SU-DHL-6 (cell line): Measurements from ENCODE around the gene ERO1A.

Source experiments
- EZH2phosphoT487 ChIP-seq: fragments of 200-600 bp; sonication (generic), shearing (Covaris generic); conservative IDR thresholded peaks from 2 replicates; pipeline ENCODE4 v1.6.1; 2018; ENCODE audit warnings: mild to moderate bottlenecking, antibody characterized with exemption, low read length, moderate library complexity, mixed read lengths
- TF ChIP-seq, protein P1 (sequence below): fragments of 200-600 bp; sonication (generic); IDR thresholded peaks from one replicate; pipeline ENCODE4 v1.5.1; 2017; ENCODE audit warnings: antibody characterized with exemption, mild to moderate bottlenecking, low read length, moderate library complexity; ENCODE audit not compliant: insufficient read depth, poor library complexity, severe bottlenecking

DNA sequence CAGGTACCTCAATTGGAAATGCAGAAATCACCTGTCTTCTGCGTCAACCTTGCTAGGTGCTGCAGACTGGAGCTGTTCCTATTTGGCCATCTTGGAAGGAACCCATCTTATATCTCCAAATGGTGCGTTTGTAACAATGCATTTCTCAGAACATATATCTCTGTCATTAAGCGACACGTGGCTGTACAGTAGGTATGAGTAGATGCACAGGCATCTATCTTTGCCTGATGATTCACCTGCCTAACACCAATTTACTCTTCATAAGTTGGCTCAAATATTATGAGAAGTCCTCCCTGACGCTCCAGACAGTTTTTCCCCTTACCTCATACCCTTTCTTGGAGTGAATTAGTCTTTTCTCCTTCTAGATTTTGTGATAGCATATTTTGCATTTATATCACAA, 98.5 kb downstream of the ERO1A start:
- TF ChIP-seq, protein P1, sequence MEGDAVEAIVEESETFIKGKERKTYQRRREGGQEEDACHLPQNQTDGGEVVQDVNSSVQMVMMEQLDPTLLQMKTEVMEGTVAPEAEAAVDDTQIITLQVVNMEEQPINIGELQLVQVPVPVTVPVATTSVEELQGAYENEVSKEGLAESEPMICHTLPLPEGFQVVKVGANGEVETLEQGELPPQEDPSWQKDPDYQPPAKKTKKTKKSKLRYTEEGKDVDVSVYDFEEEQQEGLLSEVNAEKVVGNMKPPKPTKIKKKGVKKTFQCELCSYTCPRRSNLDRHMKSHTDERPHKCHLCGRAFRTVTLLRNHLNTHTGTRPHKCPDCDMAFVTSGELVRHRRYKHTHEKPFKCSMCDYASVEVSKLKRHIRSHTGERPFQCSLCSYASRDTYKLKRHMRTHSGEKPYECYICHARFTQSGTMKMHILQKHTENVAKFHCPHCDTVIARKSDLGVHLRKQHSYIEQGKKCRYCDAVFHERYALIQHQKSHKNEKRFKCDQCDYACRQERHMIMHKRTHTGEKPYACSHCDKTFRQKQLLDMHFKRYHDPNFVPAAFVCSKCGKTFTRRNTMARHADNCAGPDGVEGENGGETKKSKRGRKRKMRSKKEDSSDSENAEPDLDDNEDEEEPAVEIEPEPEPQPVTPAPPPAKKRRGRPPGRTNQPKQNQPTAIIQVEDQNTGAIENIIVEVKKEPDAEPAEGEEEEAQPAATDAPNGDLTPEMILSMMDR, result no peak
- no peak for TF ChIP-seq EZH2phosphoT487
